Measurements from ENCODE around the gene ORM1.
A peak's percentile ranks its signal among the peaks of the same experiment; 100 is the strongest.

ORM1 gene

GRCh38 chr9:114371973-114372917 lies 49.3 kb downstream of the ORM1 start:
- Histone ChIP-seq H3K27me3 (ENCODE audit: control insufficient read depth in 2 of 2, insufficient read depth in 2 of 2, low read length in 2 of 2) (no peaks in the 10 kb centered on the region), H3K9ac (ENCODE audit: low read depth in 1 of 2, low read length in 2 of 2) (peak overlapping the region; percentile 14 to 29), H3K4me1 (ENCODE audit: control insufficient read depth in 2 of 2, insufficient read depth in 2 of 2, low read length in 2 of 2) (peaks cover 14 to 40% of the 10 kb centered on the region in 2 donors), H3K4me3 (ENCODE audit: low read length in 2 of 2) (peak overlapping the region in 1 of 2 donors; percentile 41), H3K9me3 (ENCODE audit: control insufficient read depth in 2 of 2, low read length in 2 of 2) (no peaks in the 10 kb centered on the region), H3K27ac (ENCODE audit: low read depth in 2 of 2, low read length in 2 of 2) (peak overlapping the region; percentile 65 to 83), H3K36me3 (ENCODE audit: control insufficient read depth in 2 of 2, insufficient read depth in 2 of 2, low read length in 2 of 2) (peaks cover 48 to 67% of the 10 kb centered on the region in 2 donors)

GRCh38 chr9:114372921-114373448 lies 50.1 kb downstream of the ORM1 start:
- peak overlapping the region; percentile 65 to 83 for H3K27ac ChIP-seq (ENCODE audit: low read depth in 2 of 2, low read length in 2 of 2)
- H3K36me3 ChIP-seq (ENCODE audit: control insufficient read depth in 2 of 2, insufficient read depth in 2 of 2, low read length in 2 of 2) = peaks cover 46 to 66% of the 10 kb centered on the region in 2 donors

GRCh38 chr9:114373960-114374730 lies 51.2 kb downstream of the ORM1 start:
- Histone ChIP-seq H3K27ac (ENCODE audit: low read depth in 2 of 2, low read length in 2 of 2) (peak overlapping the region in 1 of 2 donors; percentile 83), H3K9me3 (ENCODE audit: control insufficient read depth in 2 of 2, low read length in 2 of 2) (no peaks in the 10 kb centered on the region), H3K4me1 (ENCODE audit: control insufficient read depth in 2 of 2, insufficient read depth in 2 of 2, low read length in 2 of 2) (peaks cover 8 to 28% of the 10 kb centered on the region in 2 donors), H3K9ac (ENCODE audit: low read depth in 1 of 2, low read length in 2 of 2) (no peak overlapping the region), H3K4me3 (ENCODE audit: low read length in 2 of 2) (no peak overlapping the region), H3K27me3 (ENCODE audit: control insufficient read depth in 2 of 2, insufficient read depth in 2 of 2, low read length in 2 of 2) (no peaks in the 10 kb centered on the region), H3K36me3 (ENCODE audit: control insufficient read depth in 2 of 2, insufficient read depth in 2 of 2, low read length in 2 of 2) (peaks cover 46 to 71% of the 10 kb centered on the region in 2 donors)

More at GRCh38 chr9:114372921-114373448, 50.1 kb downstream of the ORM1 start:
- H3K9me3 ChIP-seq (ENCODE audit: control insufficient read depth in 2 of 2, low read length in 2 of 2) = no peaks in the 10 kb centered on the region
- peak overlapping the region in 1 of 2 donors; percentile 29 for H3K9ac ChIP-seq (ENCODE audit: low read depth in 1 of 2, low read length in 2 of 2)
- peaks cover 8 to 32% of the 10 kb centered on the region in 2 donors for H3K4me1 ChIP-seq (ENCODE audit: control insufficient read depth in 2 of 2, insufficient read depth in 2 of 2, low read length in 2 of 2)
- H3K4me3 ChIP-seq (ENCODE audit: low read length in 2 of 2) = no peak overlapping the region
- no peaks in the 10 kb centered on the region for H3K27me3 ChIP-seq (ENCODE audit: control insufficient read depth in 2 of 2, insufficient read depth in 2 of 2, low read length in 2 of 2)

- Histone ChIP-seq H3K4me1 (ENCODE audit: control insufficient read depth in 2 of 2, insufficient read depth in 2 of 2, low read length in 2 of 2) (peaks cover 8 to 24% of the 10 kb centered on the region in 2 donors), H3K36me3 (ENCODE audit: control insufficient read depth in 2 of 2, insufficient read depth in 2 of 2, low read length in 2 of 2) (peaks cover 45 to 72% of the 10 kb centered on the region in 2 donors), H3K27ac (ENCODE audit: low read depth in 2 of 2, low read length in 2 of 2) (peak overlapping the region in 1 of 2 donors; percentile 3), H3K9me3 (ENCODE audit: control insufficient read depth in 2 of 2, low read length in 2 of 2) (no peaks in the 10 kb centered on the region), H3K4me3 (ENCODE audit: low read length in 2 of 2) (no peak overlapping the region), H3K9ac (ENCODE audit: low read depth in 1 of 2, low read length in 2 of 2) (no peak overlapping the region), H3K27me3 (ENCODE audit: control insufficient read depth in 2 of 2, insufficient read depth in 2 of 2, low read length in 2 of 2) (no peaks in the 10 kb centered on the region)
Measured at GRCh38 chr9:114374936-114375335, 52.0 kb downstream of the ORM1 start.

GRCh38 chr9:114375386-114376175 lies 52.7 kb downstream of the ORM1 start:
- no peak overlapping the region for H3K4me3 ChIP-seq (ENCODE audit: low read length in 2 of 2)
- H3K9ac ChIP-seq (ENCODE audit: low read depth in 1 of 2, low read length in 2 of 2) = no peak overlapping the region

More at GRCh38 chr9:114375386-114376175, 52.7 kb downstream of the ORM1 start:
- H3K27me3 ChIP-seq (ENCODE audit: control insufficient read depth in 2 of 2, insufficient read depth in 2 of 2, low read length in 2 of 2) = no peaks in the 10 kb centered on the region
- H3K4me1 ChIP-seq (ENCODE audit: control insufficient read depth in 2 of 2, insufficient read depth in 2 of 2, low read length in 2 of 2) = peaks cover 8 to 22% of the 10 kb centered on the region in 2 donors
- peak overlapping the region in 1 of 2 donors; percentile 3 for H3K27ac ChIP-seq (ENCODE audit: low read depth in 2 of 2, low read length in 2 of 2)
- H3K36me3 ChIP-seq (ENCODE audit: control insufficient read depth in 2 of 2, insufficient read depth in 2 of 2, low read length in 2 of 2) = peaks cover 45 to 75% of the 10 kb centered on the region in 2 donors
- no peaks in the 10 kb centered on the region for H3K9me3 ChIP-seq (ENCODE audit: control insufficient read depth in 2 of 2, low read length in 2 of 2)
